Trophoblast cell (in vitro differentiated cells and primary cell): ENCODE results near the gene RAB34.

Experiments used
- DNase-seq, 2 donors: peaks; one replicate each; pipeline ENCODE4 v3.0.0-alpha.2; 2016
- H2AFZ ChIP-seq: 2 replicates; pipeline ENCODE4 v1.6.1; 2013; ENCODE audit warnings: low read length, moderate library complexity, mild to moderate bottlenecking; ENCODE audit not compliant: insufficient read depth, poor library complexity
- H2AK5ac ChIP-seq: 2 replicates; pipeline ENCODE4 v1.6.1; 2013; ENCODE audit warnings: mild to moderate bottlenecking, low read length
- H2BK120ac ChIP-seq: 2 replicates; pipeline ENCODE4 v1.6.1; 2013; ENCODE audit warnings: low read length, mild to moderate bottlenecking, moderate library complexity; ENCODE audit not compliant: insufficient read depth, poor library complexity
- H2BK12ac ChIP-seq: 2 replicates; pipeline ENCODE4 v1.6.1; 2013; ENCODE audit warnings: mild to moderate bottlenecking, low read length, moderate library complexity
- H2BK5ac ChIP-seq: 2 replicates; pipeline ENCODE4 v1.6.1; 2013; ENCODE audit warnings: low read length, low read depth, moderate library complexity, mild to moderate bottlenecking; ENCODE audit not compliant: poor library complexity
- H3K14ac ChIP-seq: 2 replicates; pipeline ENCODE4 v1.6.1; 2013; ENCODE audit warnings: mild to moderate bottlenecking, low read length
- H3K18ac ChIP-seq: 2 replicates; pipeline ENCODE4 v1.6.1; 2013; ENCODE audit warnings: mild to moderate bottlenecking, low read length
- H3K23ac ChIP-seq: 2 replicates; pipeline ENCODE4 v1.6.1; 2013; ENCODE audit warnings: low read length
- H3K27ac ChIP-seq: 2 replicates; pipeline ENCODE4 v1.5.1; 2013; ENCODE audit warnings: low read depth, mild to moderate bottlenecking, inconsistent platforms, low read length, moderate library complexity
- H3K27me3 ChIP-seq: 2 replicates; pipeline ENCODE4 v1.6.1; 2013; ENCODE audit warnings: inconsistent platforms, mild to moderate bottlenecking, low read length, moderate library complexity; ENCODE audit not compliant: insufficient read depth
- H3K36me3 ChIP-seq, 2 experiments: 1 replicate in 1 of 2; 2 replicates in 1 of 2; pipeline ENCODE4 v1.6.1; 2013; ENCODE audit warnings: low read length in 2 of 2, mild to moderate bottlenecking in 2 of 2, moderate library complexity in 1 of 2; ENCODE audit not compliant: insufficient read depth in 2 of 2, control insufficient read depth in 1 of 2
- H3K4ac ChIP-seq: 2 replicates; pipeline ENCODE4 v1.6.1; 2013; ENCODE audit warnings: low read depth, mild to moderate bottlenecking, low read length, moderate library complexity
- H3K4me1 ChIP-seq, 2 experiments: 1 replicate in 1 of 2; 2 replicates in 1 of 2; pipeline ENCODE4 v1.6.1; 2013; ENCODE audit warnings: low read length in 2 of 2, mild to moderate bottlenecking in 2 of 2, moderate library complexity in 1 of 2; ENCODE audit not compliant: insufficient read depth in 2 of 2, control insufficient read depth in 1 of 2
- H3K4me2 ChIP-seq: 2 replicates; pipeline ENCODE4 v1.6.1; 2013; ENCODE audit warnings: inconsistent platforms, mild to moderate bottlenecking, low read length, moderate library complexity
- H3K4me3 ChIP-seq: 2 replicates; pipeline ENCODE4 v1.5.1; 2013; ENCODE audit warnings: mild to moderate bottlenecking, low read depth, low read length, inconsistent platforms
- H3K79me1 ChIP-seq: one replicate; pipeline ENCODE4 v1.6.1; 2013; ENCODE audit warnings: low read length
- H3K79me2 ChIP-seq: 2 replicates; pipeline ENCODE4 v1.6.1; 2013; ENCODE audit warnings: low read length, mild to moderate bottlenecking; ENCODE audit not compliant: control insufficient read depth, insufficient read depth, poor library complexity
- H3K9ac ChIP-seq: 2 replicates; pipeline ENCODE4 v1.6.1; 2013; ENCODE audit warnings: mild to moderate bottlenecking, low read length
- H3K9me3 ChIP-seq: 2 replicates; pipeline ENCODE4 v1.6.1; 2013; ENCODE audit warnings: low read depth, mild to moderate bottlenecking, control low read depth, inconsistent platforms, low read length; ENCODE audit not compliant: insufficient read depth
- H4K12ac ChIP-seq: 2 replicates; pipeline ENCODE4 v1.6.1; 2013; ENCODE audit warnings: low read depth, mild to moderate bottlenecking, low read length, moderate library complexity
- H4K8ac ChIP-seq: 2 replicates; pipeline ENCODE4 v1.6.1; 2013; ENCODE audit warnings: low read depth, mild to moderate bottlenecking, low read length, moderate library complexity
- H4K91ac ChIP-seq: one replicate; pipeline ENCODE4 v1.6.1; 2013; ENCODE audit warnings: low read depth, mild to moderate bottlenecking, low read length, moderate library complexity
- WGBS: extraction: QIAGEN DNeasy Blood & Tissue Kit; methylation state at CpG from one replicate; pipeline ENCODE4 v1.1.7; 2013; ENCODE audit warnings: missing lambda C conversion rate; ENCODE audit not compliant: insufficient read length, insufficient coverage; ENCODE audit errors: extremely low coverage; 5-methylcytosine and 5-hydroxymethylcytosine counted together

The RAB34 gene

GRCh38 chr17:28760601-28761562 is 43.2 kb upstream of the RAB34 start:
- H3K4me1 ChIP-seq = no peaks in the 10 kb centered on the region
- H3K27me3 ChIP-seq = no peaks in the 10 kb centered on the region
- peaks cover 23 to 46% of the 10 kb centered on the region in 2 experiments for H3K36me3 ChIP-seq
- no peak overlapping the region for H3K23ac ChIP-seq
- no peaks in the 10 kb centered on the region for H3K79me1 ChIP-seq
- H2BK12ac ChIP-seq = no peak overlapping the region
- no peak overlapping the region for H3K4ac ChIP-seq
- H3K14ac ChIP-seq = no peak overlapping the region
- H2BK120ac ChIP-seq = no peak overlapping the region
- no peak overlapping the region for H4K12ac ChIP-seq
- no peak overlapping the region for H3K4me3 ChIP-seq
- no peak overlapping the region for H3K18ac ChIP-seq
- H3K4me2 ChIP-seq = no peak overlapping the region
- WGBS = no CpG with 5 or more reads among the region's 9 CpGs
- H2AK5ac ChIP-seq = no peak overlapping the region
- H3K27ac ChIP-seq = no peak overlapping the region
- no peak overlapping the region for H2AFZ ChIP-seq
- no peak overlapping the region for H2BK5ac ChIP-seq
- H3K79me2 ChIP-seq = no peaks in the 10 kb centered on the region
- H3K9ac ChIP-seq = no peak overlapping the region
- no peaks in the 10 kb centered on the region for H3K9me3 ChIP-seq
- no peak for DNase-seq
- no peak overlapping the region for H4K91ac ChIP-seq
- no peak overlapping the region for H4K8ac ChIP-seq

DNA sequence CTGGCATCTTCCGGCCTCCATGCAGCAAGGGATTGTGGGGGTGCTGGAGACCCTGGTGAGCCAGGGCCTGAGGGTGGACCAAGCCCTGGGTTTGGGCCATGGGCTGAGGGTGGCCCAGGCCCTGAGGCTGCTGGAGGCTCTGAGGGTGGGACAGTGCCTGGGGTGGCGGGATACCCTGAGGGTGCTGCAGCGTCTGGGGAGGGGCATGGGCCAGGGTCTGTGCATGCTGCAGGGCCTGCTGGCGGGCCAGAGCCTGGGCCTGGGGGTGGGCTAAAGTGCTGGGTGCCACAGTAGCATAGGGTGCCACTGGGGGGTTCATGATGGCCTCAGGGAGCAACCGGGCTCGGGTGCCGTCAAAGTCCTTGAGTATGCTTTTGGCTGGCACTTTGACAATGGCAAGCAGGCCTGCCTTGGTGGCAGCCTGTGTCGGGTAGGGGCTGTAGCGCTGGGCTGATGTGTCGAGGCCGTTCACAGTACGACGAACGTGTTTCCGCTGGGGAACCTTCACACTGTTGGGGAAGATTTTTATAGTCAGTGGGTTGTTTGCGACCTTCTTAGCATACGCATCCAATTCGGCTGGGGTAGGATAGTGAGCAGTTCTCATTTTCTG is 41.7 kb upstream of the RAB34 start:
- Histone ChIP-seq H3K9me3 (no peaks in the 10 kb centered on the region), H2AFZ (no peak overlapping the region), H3K4me2 (no peak overlapping the region), H4K8ac (no peak overlapping the region), H3K79me1 (no peaks in the 10 kb centered on the region), H2AK5ac (no peak overlapping the region), H4K91ac (no peak overlapping the region), H3K4me1 (peaks cover 0 to 3% of the 10 kb centered on the region in 2 experiments), H2BK12ac (no peak overlapping the region), H2BK120ac (no peak overlapping the region), H3K4me3 (no peak overlapping the region), H4K12ac (no peak overlapping the region), H3K79me2 (no peaks in the 10 kb centered on the region), H3K36me3 (peaks cover 23 to 46% of the 10 kb centered on the region in 2 experiments), H3K14ac (no peak overlapping the region), H3K9ac (no peak overlapping the region), H3K4ac (no peak overlapping the region), H3K18ac (no peak overlapping the region), H3K27me3 (no peaks in the 10 kb centered on the region), H2BK5ac (no peak overlapping the region), H3K23ac (no peak overlapping the region), H3K27ac (no peak overlapping the region)
- DNase-seq = no peak
- WGBS = no CpG with 5 or more reads among the region's 18 CpGs

DNA sequence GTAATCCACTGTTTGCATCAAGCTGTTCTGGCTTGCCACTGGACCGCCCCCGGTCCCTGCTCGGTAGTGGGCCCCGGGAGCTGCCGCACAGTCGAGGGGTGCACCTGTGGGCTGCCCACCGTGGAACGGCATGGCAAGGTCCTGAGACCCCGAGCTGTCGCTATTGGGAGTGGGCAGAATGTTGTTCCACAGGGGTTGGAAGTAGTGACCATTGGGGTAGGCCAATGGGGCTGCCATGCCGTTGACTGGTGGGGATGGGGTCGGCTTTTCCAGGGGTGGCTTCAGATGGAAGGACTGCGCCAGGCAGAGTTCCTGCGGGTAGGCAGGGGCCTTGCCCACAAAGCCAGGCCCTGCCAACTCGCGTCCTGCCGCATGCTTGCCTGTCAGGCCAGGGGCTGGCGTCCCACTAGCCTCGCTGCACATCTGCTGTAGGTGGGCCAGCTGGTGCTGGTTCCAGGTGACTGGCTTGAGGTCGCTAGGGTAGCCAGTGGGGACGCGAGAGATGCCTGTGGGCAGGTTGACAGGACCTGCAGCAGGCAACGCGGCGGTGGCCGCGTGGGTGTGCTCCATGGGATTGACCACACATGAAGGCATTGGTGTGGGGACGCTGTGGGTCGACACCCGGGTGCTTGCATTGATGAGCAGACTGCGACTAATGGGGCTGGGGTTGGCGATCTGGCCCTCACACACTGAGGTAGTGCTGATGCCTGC is 40.9 kb upstream of the RAB34 start:
- H3K36me3 ChIP-seq = peaks cover 23 to 46% of the 10 kb centered on the region in 2 experiments
- H2BK120ac ChIP-seq = no peak overlapping the region
- WGBS = no CpG with 5 or more reads among the region's 32 CpGs

GRCh38 chr17:28756049-28756804 is 38.6 kb upstream of the RAB34 start:
- Histone ChIP-seq H4K91ac (no peak overlapping the region), H3K4me1 (peaks cover 0 to 4% of the 10 kb centered on the region in 2 experiments), H4K8ac (no peak overlapping the region), H3K14ac (no peak overlapping the region), H2BK120ac (no peak overlapping the region), H3K79me1 (no peaks in the 10 kb centered on the region), H3K4me2 (no peak overlapping the region), H3K36me3 (peaks cover 30 to 47% of the 10 kb centered on the region in 2 experiments), H3K79me2 (no peaks in the 10 kb centered on the region), H4K12ac (no peak overlapping the region), H3K4me3 (no peak overlapping the region), H3K9me3 (no peaks in the 10 kb centered on the region), H2BK12ac (no peak overlapping the region), H3K27me3 (no peaks in the 10 kb centered on the region), H3K18ac (no peak overlapping the region), H2AFZ (no peak overlapping the region), H2AK5ac (no peak overlapping the region), H3K9ac (no peak overlapping the region), H3K27ac (no peak overlapping the region), H3K4ac (no peak overlapping the region), H3K23ac (no peak overlapping the region), H2BK5ac (no peak overlapping the region)
- no CpG with 5 or more reads among the region's 5 CpGs for WGBS
- DNase-seq = no peak

More for the DNA sequence above, 40.9 kb upstream of the RAB34 start:
- Histone ChIP-seq H3K4me2 (no peak overlapping the region), H3K79me2 (no peaks in the 10 kb centered on the region), H2AFZ (no peak overlapping the region), H3K9me3 (no peaks in the 10 kb centered on the region), H3K4me1 (peaks cover 0 to 3% of the 10 kb centered on the region in 2 experiments), H3K4ac (no peak overlapping the region), H4K12ac (no peak overlapping the region), H3K23ac (no peak overlapping the region), H3K27ac (no peak overlapping the region), H2AK5ac (no peak overlapping the region), H2BK5ac (no peak overlapping the region), H4K8ac (no peak overlapping the region), H3K18ac (no peak overlapping the region), H3K14ac (no peak overlapping the region), H4K91ac (no peak overlapping the region), H3K79me1 (no peaks in the 10 kb centered on the region), H3K27me3 (no peaks in the 10 kb centered on the region), H3K4me3 (no peak overlapping the region), H2BK12ac (no peak overlapping the region), H3K9ac (peak overlapping the region; percentile 0)
- DNase-seq = no peak
